GM12878 (cell line): ENCODE results near the gene PDCD2. TPM values are rescaled to one million over a fixed set of nuclear protein-coding genes. Genes with fewer than 3 reads are reported as not detected.
A peak's percentile ranks its signal among the peaks of the same experiment; 100 is the strongest.

Source experiments
- ASH2L ChIP-seq: fragments of 300-600, 200-600 bp; sonication (generic); IDR thresholded peaks from 2 replicates; pipeline ENCODE4 v1.6.1; 2017; ENCODE audit warnings: low read depth, mild to moderate bottlenecking, borderline replicate concordance
- ATF7 ChIP-seq: fragments of 450-650 bp; IDR thresholded peaks from 2 replicates; pipeline ENCODE4 v1.6.1; 2016; ENCODE audit warnings: low read depth, mild to moderate bottlenecking
- BMI1 ChIP-seq: fragments of 450-650 bp; IDR thresholded peaks from 2 replicates; pipeline ENCODE4 v1.6.1; 2016; ENCODE audit warnings: mild to moderate bottlenecking, moderate library complexity, borderline replicate concordance
- BRCA1 ChIP-seq: IDR thresholded peaks from 2 replicates; pipeline ENCODE4 v1.6.1; 2011; ENCODE audit warnings: low read depth, low read length, improper control_type of control experiment
- CBX5 ChIP-seq: sonication (generic); IDR thresholded peaks from 2 replicates; pipeline ENCODE4 v1.6.1; 2016; ENCODE audit warnings: low read depth, moderate library complexity, mild to moderate bottlenecking, inconsistent platforms
- CEBPZ ChIP-seq: fragments of 150-350 bp; IDR thresholded peaks from 2 replicates; pipeline ENCODE4 v1.6.1; 2016; ENCODE audit warnings: low read depth, low read length
- CREB1 ChIP-seq: IDR thresholded peaks from 2 replicates; pipeline ENCODE4 v1.6.1; 2012; ENCODE audit warnings: low read depth, mild to moderate bottlenecking, inconsistent platforms
- CREM ChIP-seq: IDR thresholded peaks from 2 replicates; pipeline ENCODE4 v1.6.1; 2014; ENCODE audit warnings: antibody characterized with exemption, low read depth
- GABPA ChIP-seq: IDR thresholded peaks from 2 replicates; pipeline ENCODE4 v1.6.1; 2014; ENCODE audit warnings: antibody characterized with exemption, low read depth, mild to moderate bottlenecking, inconsistent platforms
- IKZF2 ChIP-seq, 2 experiments: fragments of 450-650 bp; IDR thresholded peaks; 2 replicates each; pipeline ENCODE4 v1.6.1; 2017; ENCODE audit warnings: mild to moderate bottlenecking in 2 of 2, moderate library complexity in 2 of 2
- IRF5 ChIP-seq: fragments of 450-650 bp; IDR thresholded peaks from 2 replicates; pipeline ENCODE4 v1.6.1; 2017; ENCODE audit warnings: borderline replicate concordance
- NR2F1 ChIP-seq: fragments of 450-650 bp; conservative IDR thresholded peaks from 2 replicates; pipeline ENCODE4 v1.6.1; 2017; ENCODE audit warnings: mild to moderate bottlenecking
- PAX5 ChIP-seq: IDR thresholded peaks from 2 replicates; pipeline ENCODE4 v1.6.1; 2011; ENCODE audit warnings: low read depth, low read length, borderline replicate concordance
- PML ChIP-seq: IDR thresholded peaks from 2 replicates; pipeline ENCODE4 v1.6.1; 2012; ENCODE audit warnings: low read length, inconsistent platforms
- POU2F2 ChIP-seq: IDR thresholded peaks from 3 replicates; pipeline ENCODE4 v1.6.1; 2011; ENCODE audit warnings: low read depth, mild to moderate bottlenecking, low read length, borderline replicate concordance
- RUNX3 ChIP-seq: IDR thresholded peaks from 2 replicates; pipeline ENCODE4 v1.6.1; 2012; ENCODE audit warnings: low read length, inconsistent platforms
- SMAD1 ChIP-seq: fragments of 450-650 bp; IDR thresholded peaks from 2 replicates; pipeline ENCODE4 v1.6.1; 2018; ENCODE audit warnings: mild to moderate bottlenecking, low read depth; ENCODE audit not compliant: partially characterized antibody
- SREBF2 ChIP-seq: IDR thresholded peaks from 2 replicates; pipeline ENCODE4 v1.6.1; 2012; ENCODE audit warnings: mild to moderate bottlenecking, low read length
- ZBTB33 ChIP-seq: fragments of 450-650 bp; IDR thresholded peaks from 2 replicates; pipeline ENCODE4 v1.6.1; 2017; ENCODE audit warnings: mild to moderate bottlenecking
- ZNF207 ChIP-seq: fragments of 450-650 bp; IDR thresholded peaks from 2 replicates; pipeline ENCODE4 v1.6.1; 2014; ENCODE audit warnings: antibody characterized with exemption, mild to moderate bottlenecking, borderline replicate concordance
- ZSCAN29 ChIP-seq: fragments of 450-650 bp; IDR thresholded peaks from 2 replicates; pipeline ENCODE4 v1.6.1; 2017; ENCODE audit warnings: mild to moderate bottlenecking, moderate library complexity
- polyA plus RNA-seq, 11 experiments: library from polyadenylated mRNA; depleted of rRNA in 4 of 11; unstranded in 6 of 11; stranded (reverse) in 5 of 11; fragments of >200 nt; fragmentation: Nextera tagmentation in 4 of 11; fragmentation: Illumina TruSeq in 1 of 11; extraction: Ambion mirVana in 4 of 11; extraction: Trizol in 1 of 11; gene quantifications; 1 replicate in 1 of 11; 2 replicates in 10 of 11; pipeline versions ENCODE4 v1.2.1 to v1.2.3, GENCODE V29; 2011 to 2016; ENCODE audit warnings: inconsistent platforms in 2 of 11, missing spikeins in 2 of 11, low read depth in 1 of 11
- total RNA-seq, 4 experiments: library from RNA; depleted of rRNA in 3 of 4; stranded (reverse); fragments of >200 nt in 3 of 4; fragmentation: Illumina TruSeq in 1 of 4; extraction: Trizol in 1 of 4; gene quantifications; 2 replicates each; pipeline versions ENCODE4 v1.2.1 to v1.2.3, GENCODE V29; 2013 to 2021
- TF ChIP-seq, protein P1 (sequence below): fragments of 450-650 bp; IDR thresholded peaks from 2 replicates; pipeline ENCODE4 v1.6.1; 2018; ENCODE audit warnings: borderline replicate concordance, mild to moderate bottlenecking; ENCODE audit not compliant: partially characterized antibody

Gene PDCD2
- total and polyA plus RNA-seq, 10 of the 15 experiments (the other 5 are each of a cell fraction or from before 2014, with no cell fraction given): 27.4 to 154 (median 101) TPM

- no peak for TF ChIP-seq IRF5
- TF ChIP-seq GABPA: peak; percentile 95
- no peak for TF ChIP-seq ZSCAN29
- no peak for TF ChIP-seq BRCA1
- peak in 1 of 2 experiments; percentile 52; a peak in 1 of 4 replicates for TF ChIP-seq IKZF2 (IDR thresholded peaks at IDR 0.05)
- no peak for TF ChIP-seq CEBPZ
- TF ChIP-seq CBX5: no peak
- peak; percentile 85; the same call in 1 of the 2 replicates for TF ChIP-seq ASH2L
- TF ChIP-seq ATF7: peak; percentile 48
- TF ChIP-seq NR2F1: peak; percentile 37; the same call in 1 of the 2 replicates
- TF ChIP-seq ZBTB33: no peak
- no peak for TF ChIP-seq SREBF2
- no peak for TF ChIP-seq BMI1
- TF ChIP-seq RUNX3: peak; percentile 43
- peak; percentile 96 for TF ChIP-seq CREB1
- TF ChIP-seq CREM: peak; percentile 97
- peak; percentile 93 for TF ChIP-seq PML
- TF ChIP-seq, protein P1, sequence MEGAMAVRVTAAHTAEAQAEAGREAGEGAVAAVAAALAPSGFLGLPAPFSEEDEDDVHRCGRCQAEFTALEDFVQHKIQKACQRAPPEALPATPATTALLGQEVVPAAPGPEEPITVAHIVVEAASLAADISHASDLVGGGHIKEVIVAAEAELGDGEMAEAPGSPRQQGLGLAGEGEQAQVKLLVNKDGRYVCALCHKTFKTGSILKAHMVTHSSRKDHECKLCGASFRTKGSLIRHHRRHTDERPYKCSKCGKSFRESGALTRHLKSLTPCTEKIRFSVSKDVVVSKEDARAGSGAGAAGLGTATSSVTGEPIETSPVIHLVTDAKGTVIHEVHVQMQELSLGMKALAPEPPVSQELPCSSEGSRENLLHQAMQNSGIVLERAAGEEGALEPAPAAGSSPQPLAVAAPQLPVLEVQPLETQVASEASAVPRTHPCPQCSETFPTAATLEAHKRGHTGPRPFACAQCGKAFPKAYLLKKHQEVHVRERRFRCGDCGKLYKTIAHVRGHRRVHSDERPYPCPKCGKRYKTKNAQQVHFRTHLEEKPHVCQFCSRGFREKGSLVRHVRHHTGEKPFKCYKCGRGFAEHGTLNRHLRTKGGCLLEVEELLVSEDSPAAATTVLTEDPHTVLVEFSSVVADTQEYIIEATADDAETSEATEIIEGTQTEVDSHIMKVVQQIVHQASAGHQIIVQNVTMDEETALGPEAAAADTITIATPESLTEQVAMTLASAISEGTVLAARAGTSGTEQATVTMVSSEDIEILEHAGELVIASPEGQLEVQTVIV: peak; percentile 47
- TF ChIP-seq ZNF207: no peak
- peak; percentile 83; the same call in 1 of the 3 replicates for TF ChIP-seq POU2F2
- peak; percentile 15; the same call in 1 of the 2 replicates for TF ChIP-seq PAX5
- peak; percentile 12 for TF ChIP-seq SMAD1
These were observed 31.5 kb downstream of the PDCD2 start, which contains the start of gene PSMB1 (continued) for GRCh38 chr6:170552765-170553533.
